Kasumi-1 (cell line): ENCODE data around the gene SEMA5B.

Source experiments
- DNase-seq, 2 experiments: peaks; one replicate each; lab custom pipeline; 2025; lab: John Stamatoyannopoulos, UW

The SEMA5B gene

GRCh38 chr3:122892118-122892960, 135.2 kb downstream of the SEMA5B start:
- DNase-seq: no peak

DNA sequence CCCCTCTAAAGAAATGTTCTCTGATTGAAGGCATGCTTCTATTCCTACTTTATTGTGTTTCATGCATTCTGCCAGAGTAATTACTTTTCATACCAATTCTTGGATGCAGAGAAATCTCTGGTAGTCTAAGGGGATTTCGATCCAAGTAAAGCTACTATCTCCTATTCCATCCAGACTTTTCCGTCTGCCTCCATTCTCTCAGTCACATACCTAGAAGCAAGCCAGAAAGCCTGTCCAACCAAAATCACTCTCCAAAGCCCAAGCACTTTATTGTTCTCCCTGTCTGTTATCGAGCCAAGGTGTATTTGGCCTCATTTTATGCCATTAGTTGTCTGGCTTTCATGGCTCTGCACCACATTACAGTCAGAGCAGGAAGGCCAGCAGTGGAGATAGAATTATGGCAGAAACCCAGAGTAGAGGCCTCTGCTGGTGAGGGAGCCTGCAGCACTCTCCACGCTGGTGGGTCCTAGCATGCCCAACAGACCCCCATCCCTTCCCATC, 136.8 kb downstream of the SEMA5B start:
- no peak for DNase-seq

DNA sequence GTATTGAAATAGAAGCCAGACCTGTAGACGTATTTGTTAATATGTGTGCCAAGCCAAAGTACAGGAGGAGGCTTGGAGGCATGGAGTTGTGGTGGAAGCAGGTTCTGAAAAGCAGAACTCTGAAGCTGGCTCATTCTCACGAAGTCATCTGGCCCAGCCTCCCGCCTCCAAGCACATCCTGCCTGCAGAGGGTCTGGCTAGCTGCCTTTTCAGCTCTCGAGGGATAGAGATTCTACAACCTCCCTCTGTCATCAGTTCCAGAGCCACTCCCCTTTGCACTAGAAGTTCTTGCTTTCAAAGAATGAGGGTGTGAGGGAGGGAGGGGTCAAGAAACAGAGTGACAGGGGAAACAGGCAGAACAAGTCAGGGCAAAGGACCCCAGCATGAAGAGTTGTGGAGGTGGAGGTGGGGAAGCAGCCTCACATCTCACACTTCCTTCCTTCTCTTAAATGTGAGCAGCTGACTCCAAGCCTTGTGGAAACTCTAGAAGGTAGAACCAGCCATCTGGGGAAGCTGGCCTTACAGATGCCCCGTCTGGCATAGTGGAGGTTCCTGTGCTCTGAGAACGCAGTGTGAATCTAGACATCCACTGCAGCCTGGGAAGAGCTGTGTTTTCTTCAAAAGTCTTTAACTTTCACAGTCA, 137.4 kb downstream of the SEMA5B start:
- DNase-seq: peak; percentile 84 to 87

DNA sequence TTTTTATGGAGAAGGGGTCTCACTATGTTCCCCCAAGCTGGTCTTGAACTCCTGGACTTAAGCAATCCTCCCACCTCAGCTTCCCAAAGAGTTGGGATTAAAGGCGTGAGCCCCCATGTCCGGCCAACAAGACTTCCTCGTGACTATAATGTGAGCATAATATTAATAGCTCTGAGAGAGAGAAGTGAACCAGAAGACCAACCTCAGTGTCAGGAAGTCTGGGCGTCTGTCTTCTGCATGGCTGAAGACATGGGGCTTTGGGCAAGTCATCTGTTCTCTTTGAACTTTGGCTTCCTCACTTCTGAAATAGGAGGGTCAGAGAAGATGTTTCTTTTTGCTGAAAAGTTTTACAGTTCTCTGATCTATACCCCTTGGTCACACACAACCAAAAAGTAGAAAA, 140.6 kb downstream of the SEMA5B start:
- DNase-seq: no peak

DNA sequence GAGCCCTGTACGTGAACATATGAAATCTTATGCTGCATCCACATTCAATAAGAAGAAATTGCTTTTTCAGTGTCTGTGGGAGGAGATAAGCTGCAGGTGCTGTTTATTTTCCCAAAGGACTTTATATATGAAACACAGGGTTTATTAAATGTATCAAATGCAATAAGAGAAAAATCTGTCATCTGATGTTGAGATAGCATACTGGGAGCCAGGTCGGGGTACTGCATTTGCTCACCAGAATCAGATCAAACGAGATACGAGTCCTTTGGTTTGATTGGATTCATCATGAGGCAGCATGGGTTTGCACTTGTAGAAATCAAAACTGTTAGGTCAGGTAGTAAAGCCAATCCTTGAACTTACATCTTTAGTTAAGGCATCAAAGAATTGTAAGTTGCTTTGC, 141.3 kb downstream of the SEMA5B start:
- no peak for DNase-seq

- no peak for DNase-seq
Observed at GRCh38 chr3:122882361-122882947, 145.1 kb downstream of the SEMA5B start.

GRCh38 chr3:122880624-122881023, 146.9 kb downstream of the SEMA5B start:
- no peak for DNase-seq

DNA sequence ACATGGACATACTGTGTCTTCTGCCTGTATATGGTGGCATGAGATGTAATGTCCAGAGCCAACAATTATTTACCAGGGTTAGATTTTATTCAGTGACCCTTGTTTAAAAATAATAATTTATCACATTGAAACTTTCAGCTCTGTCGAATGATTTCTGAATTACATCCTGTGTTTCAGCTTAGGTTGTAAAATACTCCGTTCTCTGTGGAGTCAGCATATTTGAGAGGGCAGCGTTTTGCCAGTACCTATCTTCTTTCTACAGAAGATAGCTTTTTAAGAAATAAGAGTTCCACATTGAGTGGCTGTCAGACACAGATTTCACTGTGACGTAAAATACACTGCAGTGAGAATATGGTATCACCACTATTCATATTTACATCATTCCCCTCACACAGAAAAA, 147.4 kb downstream of the SEMA5B start:
- no peak for DNase-seq

- no peak for DNase-seq
Observed at GRCh38 chr3:122875547-122876127, 151.9 kb downstream of the SEMA5B start.

GRCh38 chr3:122873741-122874515, 153.6 kb downstream of the SEMA5B start:
- no peak for DNase-seq

GRCh38 chr3:122868322-122868721, 159.2 kb downstream of the SEMA5B start:
- DNase-seq: no peak

- no peak for DNase-seq
Observed at GRCh38 chr3:122864498-122864897, 163.1 kb downstream of the SEMA5B start.

DNA sequence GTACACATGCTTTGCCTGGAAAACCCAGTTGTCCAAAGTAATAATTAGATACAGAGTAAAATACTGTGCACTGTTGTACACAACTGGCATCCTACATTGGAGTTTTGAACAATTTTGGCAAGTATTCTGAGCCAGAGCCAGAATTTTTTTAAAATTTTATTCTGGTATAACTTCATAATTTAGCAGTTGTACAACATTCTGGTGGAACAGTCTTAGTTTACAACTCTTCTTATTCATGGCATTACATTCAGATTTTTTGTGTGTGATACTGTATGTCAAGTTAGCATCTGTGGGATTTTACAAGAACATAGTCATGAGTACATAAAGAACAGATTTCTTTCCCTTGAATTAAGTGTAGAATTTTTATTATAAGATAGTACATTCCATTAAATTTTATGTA, 165.2 kb downstream of the SEMA5B start:
- DNase-seq: no peak
